Thyroid gland (tissue), 4 donors: ENCODE data around the gene SLC24A4. TPM values are rescaled to one million over a fixed set of nuclear protein-coding genes. Genes with fewer than 3 reads are reported as not detected.

Experiments used
- DNase-seq, 2 donors: peaks; one replicate each; pipeline ENCODE4 v3.0.0-alpha.2; 2019
- H3K27ac ChIP-seq, 3 donors: fragments of 200-600 bp; sonication (generic); 1 replicate in 2 of 3; 2 replicates in 1 of 3; pipeline ENCODE4 v1.5.1; 2016 to 2019; ENCODE audit warnings: mild to moderate bottlenecking in 1 of 3, moderate library complexity in 1 of 3
- H3K27me3 ChIP-seq: fragments of 200-600 bp; sonication (generic); one replicate; pipeline ENCODE4 v1.5.1; 2019
- H3K36me3 ChIP-seq, 2 donors: fragments of 200-600 bp; sonication (generic); one replicate each; pipeline ENCODE4 v1.5.1; 2016 to 2019
- H3K4me1 ChIP-seq, 2 donors: fragments of 200-600 bp; sonication (generic); one replicate each; pipeline ENCODE4 v1.5.1; 2017 to 2019
- H3K4me3 ChIP-seq, 3 donors: fragments of 200-600 bp; sonication (generic); replicated peaks in 1 of 3; 1 replicate in 2 of 3; 2 replicates in 1 of 3; pipeline ENCODE4 v1.5.1; 2016; ENCODE audit warnings: mild to moderate bottlenecking in 1 of 3
- H3K9me3 ChIP-seq: fragments of 200-600 bp; sonication (generic); one replicate; pipeline ENCODE4 v1.5.1; 2017
- CTCF ChIP-seq, 6 experiments: fragments of 200-600 bp in 3 of 6; fragments of 450-650 bp in 3 of 6; sonication (generic) in 3 of 6; IDR thresholded peaks; one replicate each; pipeline ENCODE4 v1.5.1; 2016 to 2019; ENCODE audit warnings: antibody characterized with exemption in 6 of 6, mild to moderate bottlenecking in 2 of 6, inconsistent platforms in 1 of 6, moderate library complexity in 1 of 6
- POLR2A ChIP-seq, 2 donors: fragments of 450-650 bp; IDR thresholded peaks; one replicate each; pipeline ENCODE4 v1.6.1; 2017; ENCODE audit warnings: antibody characterized with exemption in 2 of 2, mild to moderate bottlenecking in 2 of 2, moderate library complexity in 1 of 2
- WGBS, 2 donors: methylation state at CpG; one replicate each; pipeline ENCODE4 v1.1.5; 2017; 5-methylcytosine and 5-hydroxymethylcytosine counted together
- intact Hi-C: fragments of 100-400 bp; cut with DNase I; formaldehyde crosslinking; loops from one replicate; pipeline ENCODE4 v1.15.1; 2023
- total RNA-seq, 4 donors: library from RNA; depleted of rRNA; stranded (reverse); fragments of >200 nt; gene quantifications; one replicate each; pipeline ENCODE4 v1.2.3, GENCODE V29; 2016

The SLC24A4 gene
- total RNA-seq, 4 donors from 2014 or later = 0.05 to 0.46 (median 0.19) TPM

DNA sequence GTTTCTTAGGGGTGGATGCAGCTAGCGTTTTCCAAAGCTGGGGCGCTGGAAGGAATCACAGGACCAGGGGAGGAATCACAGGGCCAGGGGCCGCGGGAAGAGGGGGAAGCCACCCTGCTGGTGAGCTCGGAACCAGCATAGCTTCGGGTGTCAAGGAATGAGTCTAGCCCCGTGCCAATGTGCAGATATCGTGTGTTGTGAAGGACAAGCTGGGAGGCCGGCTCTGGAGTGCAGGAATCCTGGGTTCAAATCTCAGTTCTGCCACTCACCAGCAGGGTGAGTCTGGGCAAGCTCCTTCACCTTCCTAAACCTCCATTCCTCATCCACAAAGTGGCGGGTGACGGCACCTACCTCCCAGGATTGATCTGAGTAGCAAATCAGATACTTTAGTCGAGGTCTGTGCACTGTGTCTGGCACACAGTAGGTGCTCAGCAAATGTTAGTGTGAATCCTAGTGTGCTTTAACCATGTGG, 137.0 kb downstream of the SLC24A4 start:
- no peak for DNase-seq
- TF ChIP-seq CTCF (IDR thresholded peaks at IDR 0.05) (no peak), POLR2A (IDR thresholded peaks at IDR 0.05) (no peak)
- intact Hi-C loops = no loop called here
- Histone ChIP-seq H3K9me3 (no peaks in the 10 kb centered on the region), H3K4me1 (peaks cover 0 to 8% of the 10 kb centered on the region in 2 donors), H3K27ac (peak overlapping the region; percentile 8 to 54 (median 23)), H3K27me3 (no peaks in the 10 kb centered on the region), H3K36me3 (no peaks in the 10 kb centered on the region), H3K4me3 (no peak overlapping the region)
- WGBS, 2 donors = 72 to 82% methylated on average over 12 of the region's 12 CpGs

- no peak for DNase-seq
- H3K9me3 ChIP-seq = no peaks in the 10 kb centered on the region
- 64 to 91% methylated on average over 4 to 6 of the region's 6 CpGs for WGBS, 2 donors
- peak overlapping the region; percentile 8 to 54 (median 23) for H3K27ac ChIP-seq
- peaks cover 0 to 8% of the 10 kb centered on the region in 2 donors for H3K4me1 ChIP-seq
- H3K36me3 ChIP-seq = no peaks in the 10 kb centered on the region
- TF ChIP-seq POLR2A (IDR thresholded peaks at IDR 0.05) (no peak), CTCF (IDR thresholded peaks at IDR 0.05) (no peak)
- no peak overlapping the region for H3K4me3 ChIP-seq
- H3K27me3 ChIP-seq = no peaks in the 10 kb centered on the region
- intact Hi-C loops = no loop called here
These were observed 137.6 kb downstream of the SLC24A4 start for GRCh38 chr14:92460541-92460915.

- WGBS, 2 donors = 52 to 55% methylated on average over 18 to 19 of the region's 19 CpGs
- Histone ChIP-seq H3K27me3 (no peaks in the 10 kb centered on the region), H3K36me3 (no peaks in the 10 kb centered on the region), H3K4me1 (peaks cover 0 to 8% of the 10 kb centered on the region in 2 donors), H3K27ac (peak overlapping the region; percentile 8 to 54 (median 23)), H3K9me3 (no peaks in the 10 kb centered on the region), H3K4me3 (no peak overlapping the region)
- intact Hi-C loops = no loop called here
- TF ChIP-seq CTCF (IDR thresholded peaks at IDR 0.05) (no peak), POLR2A (IDR thresholded peaks at IDR 0.05) (no peak)
- DNase-seq = no peak
These were observed 138.1 kb downstream of the SLC24A4 start for GRCh38 chr14:92460916-92461579.

GRCh38 chr14:92461891-92462290, 138.9 kb downstream of the SLC24A4 start:
- Histone ChIP-seq H3K9me3 (no peaks in the 10 kb centered on the region), H3K27me3 (no peaks in the 10 kb centered on the region), H3K4me3 (no peak overlapping the region), H3K4me1 (peaks cover 0 to 8% of the 10 kb centered on the region in 2 donors), H3K36me3 (no peaks in the 10 kb centered on the region), H3K27ac (peak overlapping the region in 1 of 3 donors; percentile 23)
- intact Hi-C loops = no loop called here
- WGBS, 2 donors = 82 to 85% methylated on average over 7 of the region's 7 CpGs
- no peak for DNase-seq
- TF ChIP-seq CTCF (IDR thresholded peaks at IDR 0.05) (no peak), POLR2A (IDR thresholded peaks at IDR 0.05) (no peak)

GRCh38 chr14:92462568-92462967, 139.6 kb downstream of the SLC24A4 start:
- TF ChIP-seq POLR2A (IDR thresholded peaks at IDR 0.05) (no peak), CTCF (IDR thresholded peaks at IDR 0.05) (no peak)
- no peak for DNase-seq

More at GRCh38 chr14:92462568-92462967, 139.6 kb downstream of the SLC24A4 start:
- no peak overlapping the region for H3K4me3 ChIP-seq
- H3K4me1 ChIP-seq = peaks cover 0 to 8% of the 10 kb centered on the region in 2 donors
- 86 to 91% methylated on average over 4 of the region's 4 CpGs for WGBS, 2 donors
- H3K9me3 ChIP-seq = no peaks in the 10 kb centered on the region
- intact Hi-C loops = no loop called here
- no peak overlapping the region for H3K27ac ChIP-seq
- H3K36me3 ChIP-seq = no peaks in the 10 kb centered on the region
- no peaks in the 10 kb centered on the region for H3K27me3 ChIP-seq
